Glutamatergic neuron (in vitro differentiated cells): ENCODE data around the gene SLX9. TPM values are rescaled to one million over a fixed set of nuclear protein-coding genes. Genes with fewer than 3 reads are reported as not detected.
"Not testable (repeated sequence)": the region's sequence is repeated elsewhere in the genome, so short reads cannot be mapped to it uniquely, and the experiment has no call there.

Source experiments
- DNase-seq: peaks from one replicate; pipeline ENCODE4 v3.0.0; 2022
- H3K27ac Mint-ChIP-seq: one replicate; pipeline ENCODE4 v1.8.0; 2020; ENCODE audit warnings: mild to moderate bottlenecking, mixed read lengths, inconsistent platforms; ENCODE audit not compliant: unreplicated experiment
- H3K27me3 Mint-ChIP-seq: one replicate; pipeline ENCODE4 v1.8.0; 2020; ENCODE audit warnings: mild to moderate bottlenecking, moderate library complexity, mixed read lengths, inconsistent platforms; ENCODE audit not compliant: unreplicated experiment
- H3K36me3 Mint-ChIP-seq: one replicate; pipeline ENCODE4 v1.8.0; 2020; ENCODE audit warnings: mild to moderate bottlenecking, mixed read lengths, inconsistent platforms; ENCODE audit not compliant: unreplicated experiment
- H3K4me1 Mint-ChIP-seq: one replicate; pipeline ENCODE4 v1.8.0; 2020; ENCODE audit warnings: mild to moderate bottlenecking, low read depth, mixed read lengths, inconsistent platforms; ENCODE audit not compliant: unreplicated experiment
- H3K4me3 Mint-ChIP-seq: one replicate; pipeline ENCODE4 v1.8.0; 2020; ENCODE audit warnings: mild to moderate bottlenecking, mixed read lengths, inconsistent platforms; ENCODE audit not compliant: unreplicated experiment
- H3K9me3 Mint-ChIP-seq: one replicate; pipeline ENCODE4 v1.8.0; 2020; ENCODE audit warnings: mild to moderate bottlenecking, moderate library complexity, mixed read lengths, inconsistent platforms; ENCODE audit not compliant: unreplicated experiment
- CTCF ChIP-seq: fragments of 200-600 bp; sonication (generic); IDR thresholded peaks from one replicate; pipeline ENCODE4 v1.5.0; 2021; ENCODE audit not compliant: partially characterized antibody, unreplicated experiment
- total RNA-seq: library from RNA; stranded (reverse); fragmentation: NEBNext Ultra II Directional; extraction: Animal tissue kit (Norgen Biotek cat#: 25700); gene quantifications from one replicate; pipeline ENCODE4 v1.2.1, GENCODE V29; 2021; ENCODE audit not compliant: unreplicated experiment

SLX9 gene
- total RNA-seq, 1 donor from 2014 or later = 30.7 TPM

DNA sequence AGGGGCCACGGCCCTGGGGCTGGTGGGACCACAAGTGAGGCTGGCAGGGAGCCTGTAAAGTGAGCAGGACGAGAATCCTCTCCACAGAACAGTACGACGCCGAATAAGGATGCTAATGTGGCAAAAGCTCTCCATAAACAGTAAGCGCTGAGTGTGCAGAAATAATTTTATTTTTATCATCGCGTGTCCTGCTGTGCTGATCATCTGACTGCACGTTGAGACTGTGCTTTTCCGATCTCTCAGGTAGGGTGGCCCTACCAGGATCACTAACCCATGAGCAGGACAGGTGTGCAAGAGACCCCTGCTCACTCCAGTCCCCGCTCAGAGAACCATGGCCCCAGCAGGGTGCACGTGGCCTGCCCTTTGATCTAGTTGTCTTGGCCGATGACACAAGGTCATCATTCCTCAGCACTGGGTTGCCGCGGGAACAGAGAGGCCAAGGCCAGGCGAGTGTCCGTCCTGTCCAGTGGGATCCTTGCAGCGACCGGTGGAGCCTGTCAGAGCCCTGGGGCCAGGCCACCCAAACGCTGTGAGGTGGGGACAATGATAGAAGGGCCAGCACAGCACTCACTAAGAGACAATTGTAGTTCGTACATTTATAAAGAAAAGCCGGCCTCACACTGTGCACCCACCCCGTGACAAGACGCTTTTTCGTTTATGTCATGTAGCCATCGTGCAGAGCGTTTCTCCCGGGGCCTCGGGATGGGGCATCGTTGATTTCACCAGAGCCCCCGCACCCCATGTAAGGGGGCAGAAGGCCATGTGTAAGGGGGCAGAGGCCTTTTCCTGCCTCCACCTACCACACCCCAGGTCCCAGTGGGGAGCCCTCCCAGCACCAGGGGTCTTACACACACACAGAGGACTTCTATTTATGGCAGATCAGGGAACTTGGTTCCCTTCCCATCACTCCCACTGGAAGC, 81.9 kb downstream of the SLX9 start:
- H3K9me3 Mint-ChIP-seq = peaks cover 11% of the 10 kb centered on the region
- TF ChIP-seq CTCF = no peak
- peaks cover 13% of the 10 kb centered on the region for H3K4me1 Mint-ChIP-seq
- no peak overlapping the region for H3K4me3 Mint-ChIP-seq
- no peak overlapping the region for H3K27ac Mint-ChIP-seq
- H3K27me3 Mint-ChIP-seq = peaks cover 15% of the 10 kb centered on the region
- H3K36me3 Mint-ChIP-seq = peaks cover 19% of the 10 kb centered on the region
- no peak for DNase-seq

- Mint-ChIP-seq H3K27me3 (peaks cover 15% of the 10 kb centered on the region), H3K4me1 (peaks cover 16% of the 10 kb centered on the region), H3K9me3 (peaks cover 11% of the 10 kb centered on the region), H3K4me3 (no peak overlapping the region), H3K27ac (no peak overlapping the region), H3K36me3 (peaks cover 19% of the 10 kb centered on the region)
- DNase-seq = no peak
- no peak for TF ChIP-seq CTCF
These were observed 82.5 kb downstream of the SLX9 start for GRCh38 chr21:45022348-45022675.

DNA sequence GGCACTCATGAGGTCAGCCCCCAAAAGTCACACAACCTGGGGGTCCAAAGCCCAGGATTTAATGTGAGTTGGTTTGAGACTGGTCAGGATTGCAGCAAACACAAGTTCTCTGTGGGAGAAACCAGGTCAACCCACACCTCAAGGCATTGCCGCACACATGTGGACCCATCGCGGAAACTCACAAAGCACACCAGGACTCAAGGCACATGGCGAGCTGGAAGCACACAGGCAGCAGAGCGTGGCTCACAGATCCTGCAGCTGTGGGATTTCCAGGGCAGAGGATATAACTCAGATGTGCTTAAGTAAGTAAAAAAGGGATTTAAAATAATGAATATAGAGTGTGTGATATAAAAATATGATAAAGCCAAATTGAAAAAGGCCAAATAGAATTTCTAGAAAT, 82.9 kb downstream of the SLX9 start:
- TF ChIP-seq CTCF = no peak
- DNase-seq = no peak
- H3K27me3 Mint-ChIP-seq = peaks cover 11% of the 10 kb centered on the region
- peaks cover 12% of the 10 kb centered on the region for H3K4me1 Mint-ChIP-seq
- no peak overlapping the region for H3K4me3 Mint-ChIP-seq
- H3K27ac Mint-ChIP-seq = no peak overlapping the region
- H3K36me3 Mint-ChIP-seq = peaks cover 19% of the 10 kb centered on the region
- H3K9me3 Mint-ChIP-seq = peaks cover 8% of the 10 kb centered on the region

DNA sequence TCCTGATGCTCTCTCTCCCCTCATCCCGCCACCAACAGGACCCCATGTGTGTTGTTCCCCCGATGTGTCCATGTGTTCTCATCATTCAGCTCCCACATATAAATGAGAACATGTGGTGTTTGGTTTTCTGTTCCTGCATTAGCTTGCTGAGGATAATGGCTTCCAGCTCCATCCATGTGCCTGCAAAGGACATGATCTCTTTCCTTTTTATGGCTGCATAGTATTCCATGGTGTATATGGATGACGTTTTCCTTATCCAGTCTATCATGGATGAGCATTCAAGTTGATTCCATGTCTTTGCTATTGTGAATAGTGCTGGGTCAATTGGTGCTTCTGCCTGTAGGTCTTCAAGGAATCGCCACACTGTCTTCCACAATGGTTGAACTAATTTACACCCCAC, 84.7 kb downstream of the SLX9 start:
- peaks cover 19% of the 10 kb centered on the region for H3K36me3 Mint-ChIP-seq
- not testable (repeated sequence) for DNase-seq, H3K27me3 Mint-ChIP-seq, H3K4me3 Mint-ChIP-seq, H3K9me3 Mint-ChIP-seq, H3K27ac Mint-ChIP-seq
- H3K4me1 Mint-ChIP-seq = peaks cover 15% of the 10 kb centered on the region

GRCh38 chr21:45026066-45026745, 86.4 kb downstream of the SLX9 start:
- Mint-ChIP-seq H3K27me3 (peaks cover 2% of the 10 kb centered on the region), H3K4me1 (peaks cover 21% of the 10 kb centered on the region), H3K4me3 (peak overlapping the region; percentile 8), H3K27ac (peak overlapping the region; percentile 52), H3K9me3 (peaks cover 6% of the 10 kb centered on the region), H3K36me3 (peaks cover 19% of the 10 kb centered on the region)
- no peak for DNase-seq
- TF ChIP-seq CTCF = no peak

Other genes with a start within 250 kb of the SLX9 start
- not detected for gene KRTAP10-12, start 242.9 kb upstream of the SLX9 start, total RNA-seq
- not detected for gene TSPEAR, start 228.5 kb upstream of the SLX9 start, total RNA-seq
- gene UBE2G2, start 138.2 kb upstream of the SLX9 start, total RNA-seq = 77.7 TPM
- gene SUMO3, start 122.0 kb upstream of the SLX9 start, total RNA-seq = 63.5 TPM
- 249 TPM for gene PTTG1IP, start 66.3 kb upstream of the SLX9 start, total RNA-seq
- gene ITGB2, start 19.1 kb upstream of the SLX9 start, total RNA-seq = 0.91 TPM
- gene ADARB1, start 134.6 kb downstream of the SLX9 start, total RNA-seq = 49.2 TPM